ENCODE measurements around the gene NHERF2.

The NHERF2 gene

DNA sequence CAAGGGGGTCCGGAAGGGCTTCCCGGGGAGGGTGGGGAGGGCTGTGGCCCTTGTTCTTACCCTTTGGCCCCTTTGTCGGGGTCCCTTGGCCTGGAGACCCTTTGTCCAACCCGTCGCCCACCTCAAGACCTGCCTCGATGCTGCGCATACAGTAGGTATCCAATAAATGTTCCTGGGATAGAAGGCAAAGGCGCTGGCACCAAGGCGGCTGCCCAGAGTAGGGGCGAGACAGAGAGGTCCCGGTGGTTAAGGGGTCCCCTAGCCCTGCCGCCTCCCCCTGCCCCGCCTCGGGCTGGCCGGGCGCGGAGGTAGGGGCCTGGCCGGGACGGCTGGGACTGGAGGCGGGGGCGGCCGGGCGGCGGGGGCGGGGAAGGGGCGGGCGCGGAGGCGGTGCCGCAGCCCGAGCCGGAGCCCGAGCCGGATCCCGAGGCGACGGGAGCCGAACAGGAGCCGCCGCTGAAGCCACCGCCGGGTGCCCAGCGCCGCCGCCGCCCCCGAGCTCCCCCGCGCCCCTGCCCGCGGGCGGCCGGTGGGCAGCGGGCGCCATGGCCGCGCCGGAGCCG lies at the start of gene NHERF2:
Gene NHERF2 (plus strand): TSS at position 442 of the 563 bp plus-strand sequence. CDS start 104 bp downstream, at position 546.
- Histone ChIP-seq H3K36me3 (ENCODE audit: insufficient read depth, low read length) (no peaks in the 10 kb centered on the region), H2AFZ (ENCODE audit: low read length) (no peak within 1 kb of the TSS), H3K4me3 (ENCODE audit: low read length, poor library complexity, severe bottlenecking) (peak within 1 kb of the TSS; percentile 38), H3F3A (ENCODE audit: low read depth) (no peaks in the 10 kb centered on the region), H3K9ac (ENCODE audit: low read depth, low read length, poor library complexity, severe bottlenecking) (no peak within 1 kb of the TSS), H3K9me3 (ENCODE audit: insufficient read depth, low read depth, low read length) (no peaks in the 10 kb centered on the region), H3K4me1 (ENCODE audit: insufficient read depth, low read length, poor library complexity, severe bottlenecking) (peaks cover 10% of the 10 kb centered on the region), H3K79me2 (ENCODE audit: insufficient read depth, low read length) (no peaks in the 10 kb centered on the region), H4K20me1 (ENCODE audit: insufficient read depth, low read length, poor library complexity, severe bottlenecking) (no peaks in the 10 kb centered on the region), H3K27me3 (ENCODE audit: insufficient read depth, low read length, poor library complexity, severe bottlenecking) (peaks cover 4% of the 10 kb centered on the region), H3K9me2 (replicated peaks; ENCODE audit: low read depth, low read length) (no peaks in the 10 kb centered on the region), H3K4me2 (ENCODE audit: low read depth, low read length, poor library complexity, severe bottlenecking) (peak within 1 kb of the TSS; percentile 27)
- TF ChIP-seq, protein P1, sequence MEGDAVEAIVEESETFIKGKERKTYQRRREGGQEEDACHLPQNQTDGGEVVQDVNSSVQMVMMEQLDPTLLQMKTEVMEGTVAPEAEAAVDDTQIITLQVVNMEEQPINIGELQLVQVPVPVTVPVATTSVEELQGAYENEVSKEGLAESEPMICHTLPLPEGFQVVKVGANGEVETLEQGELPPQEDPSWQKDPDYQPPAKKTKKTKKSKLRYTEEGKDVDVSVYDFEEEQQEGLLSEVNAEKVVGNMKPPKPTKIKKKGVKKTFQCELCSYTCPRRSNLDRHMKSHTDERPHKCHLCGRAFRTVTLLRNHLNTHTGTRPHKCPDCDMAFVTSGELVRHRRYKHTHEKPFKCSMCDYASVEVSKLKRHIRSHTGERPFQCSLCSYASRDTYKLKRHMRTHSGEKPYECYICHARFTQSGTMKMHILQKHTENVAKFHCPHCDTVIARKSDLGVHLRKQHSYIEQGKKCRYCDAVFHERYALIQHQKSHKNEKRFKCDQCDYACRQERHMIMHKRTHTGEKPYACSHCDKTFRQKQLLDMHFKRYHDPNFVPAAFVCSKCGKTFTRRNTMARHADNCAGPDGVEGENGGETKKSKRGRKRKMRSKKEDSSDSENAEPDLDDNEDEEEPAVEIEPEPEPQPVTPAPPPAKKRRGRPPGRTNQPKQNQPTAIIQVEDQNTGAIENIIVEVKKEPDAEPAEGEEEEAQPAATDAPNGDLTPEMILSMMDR (conservative IDR thresholded peaks at IDR 0.05; ENCODE audit: low read length) = no peak
- TF ChIP-seq EZH2phosphoT487 (IDR thresholded peaks at IDR 0.05; ENCODE audit: borderline replicate concordance) = no peak

DNA sequence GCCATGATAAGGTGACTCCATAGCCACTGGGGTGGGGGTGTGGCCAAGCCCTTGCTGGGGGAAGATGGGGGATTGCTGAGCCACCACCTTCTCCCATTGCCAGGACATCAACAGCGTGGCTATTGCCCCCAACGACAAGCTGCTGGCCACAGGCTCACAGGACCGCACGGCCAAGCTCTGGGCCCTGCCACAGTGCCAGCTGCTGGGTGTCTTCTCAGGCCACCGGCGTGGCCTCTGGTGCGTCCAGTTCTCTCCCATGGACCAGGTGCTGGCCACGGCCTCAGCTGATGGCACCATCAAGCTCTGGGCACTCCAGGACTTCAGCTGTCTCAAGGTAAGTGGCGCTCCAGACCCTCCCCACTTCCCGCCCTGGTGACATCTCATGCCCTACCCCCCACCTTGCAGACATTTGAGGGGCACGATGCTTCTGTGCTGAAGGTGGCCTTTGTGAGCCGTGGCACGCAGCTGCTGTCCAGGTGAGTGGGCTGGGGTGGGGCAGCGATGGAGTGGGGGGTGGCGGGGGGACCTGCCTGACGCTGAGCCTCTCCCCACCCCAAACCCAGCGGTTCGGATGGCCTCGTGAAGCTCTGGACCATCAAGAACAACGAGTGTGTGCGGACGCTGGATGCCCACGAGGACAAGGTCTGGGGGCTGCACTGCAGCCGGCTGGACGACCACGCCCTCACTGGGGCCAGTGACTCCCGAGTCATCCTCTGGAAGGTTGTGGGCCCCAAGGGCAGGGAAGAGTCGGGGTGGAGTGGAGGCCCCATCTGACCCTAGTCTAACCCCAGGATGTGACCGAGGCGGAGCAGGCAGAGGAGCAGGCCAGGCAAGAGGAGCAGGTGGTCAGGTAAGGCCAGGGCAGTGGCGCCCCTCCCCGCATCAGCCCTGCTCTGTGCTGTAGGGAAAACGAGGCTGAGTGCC lies 49.5 kb upstream of the NHERF2 start:
- Histone ChIP-seq H3K4me3 (ENCODE audit: low read length, poor library complexity, severe bottlenecking) (no peak overlapping the region), H3K9ac (ENCODE audit: low read depth, low read length, poor library complexity, severe bottlenecking) (no peak overlapping the region), H3K9me3 (ENCODE audit: insufficient read depth, low read depth, low read length) (no peaks in the 10 kb centered on the region), H3K27me3 (ENCODE audit: insufficient read depth, low read length, poor library complexity, severe bottlenecking) (no peaks in the 10 kb centered on the region), H3K79me2 (ENCODE audit: insufficient read depth, low read length) (peaks cover 16% of the 10 kb centered on the region; the same call in 1 of the 2 replicates), H4K20me1 (ENCODE audit: insufficient read depth, low read length, poor library complexity, severe bottlenecking) (no peaks in the 10 kb centered on the region), H2AFZ (ENCODE audit: low read length) (no peak overlapping the region), H3K4me2 (ENCODE audit: low read depth, low read length, poor library complexity, severe bottlenecking) (no peak overlapping the region), H3K4me1 (ENCODE audit: insufficient read depth, low read length, poor library complexity, severe bottlenecking) (no peaks in the 10 kb centered on the region), H3F3A (ENCODE audit: low read depth) (no peaks in the 10 kb centered on the region), H3K9me2 (replicated peaks; ENCODE audit: low read depth, low read length) (no peaks in the 10 kb centered on the region), H3K36me3 (ENCODE audit: insufficient read depth, low read length) (no peaks in the 10 kb centered on the region)
- TF ChIP-seq, protein P1 (conservative IDR thresholded peaks at IDR 0.05; ENCODE audit: low read length) = no peak
- TF ChIP-seq EZH2phosphoT487 (IDR thresholded peaks at IDR 0.05; ENCODE audit: borderline replicate concordance) = no peak

DNA sequence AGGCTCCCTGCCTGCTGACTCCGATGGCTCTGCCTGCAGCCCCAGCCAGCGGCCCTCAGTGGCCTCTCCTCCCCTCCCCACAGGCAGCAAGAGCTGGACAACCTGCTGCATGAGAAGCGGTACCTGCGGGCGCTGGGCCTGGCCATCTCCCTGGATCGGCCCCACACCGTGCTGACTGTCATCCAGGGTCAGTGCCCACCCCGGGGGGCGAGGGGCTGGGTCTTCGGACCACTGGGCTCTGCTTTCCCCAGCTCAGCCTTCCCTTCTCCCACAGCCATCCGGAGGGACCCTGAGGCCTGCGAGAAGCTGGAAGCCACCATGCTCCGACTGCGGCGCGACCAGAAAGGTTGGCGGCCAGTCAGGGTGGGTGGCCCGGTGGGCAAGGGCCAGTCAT lies 48.8 kb upstream of the NHERF2 start:
- Histone ChIP-seq H3K27me3 (ENCODE audit: insufficient read depth, low read length, poor library complexity, severe bottlenecking) (no peaks in the 10 kb centered on the region), H4K20me1 (ENCODE audit: insufficient read depth, low read length, poor library complexity, severe bottlenecking) (no peaks in the 10 kb centered on the region), H3K9me3 (ENCODE audit: insufficient read depth, low read depth, low read length) (no peaks in the 10 kb centered on the region), H3K36me3 (ENCODE audit: insufficient read depth, low read length) (no peaks in the 10 kb centered on the region), H3K4me1 (ENCODE audit: insufficient read depth, low read length, poor library complexity, severe bottlenecking) (no peaks in the 10 kb centered on the region), H3K4me2 (ENCODE audit: low read depth, low read length, poor library complexity, severe bottlenecking) (no peak overlapping the region), H2AFZ (ENCODE audit: low read length) (no peak overlapping the region), H3K79me2 (ENCODE audit: insufficient read depth, low read length) (peaks cover 10% of the 10 kb centered on the region; the same call in 1 of the 2 replicates), H3K9ac (ENCODE audit: low read depth, low read length, poor library complexity, severe bottlenecking) (no peak overlapping the region), H3K4me3 (ENCODE audit: low read length, poor library complexity, severe bottlenecking) (no peak overlapping the region), H3K9me2 (replicated peaks; ENCODE audit: low read depth, low read length) (no peaks in the 10 kb centered on the region), H3F3A (ENCODE audit: low read depth) (no peaks in the 10 kb centered on the region)
- TF ChIP-seq, protein P1 (conservative IDR thresholded peaks at IDR 0.05; ENCODE audit: low read length) = no peak
- no peak for TF ChIP-seq EZH2phosphoT487 (IDR thresholded peaks at IDR 0.05; ENCODE audit: borderline replicate concordance)

Data from Loucy (cell line).